ENCODE data around the gene KMT5C.

KMT5C gene

DNA sequence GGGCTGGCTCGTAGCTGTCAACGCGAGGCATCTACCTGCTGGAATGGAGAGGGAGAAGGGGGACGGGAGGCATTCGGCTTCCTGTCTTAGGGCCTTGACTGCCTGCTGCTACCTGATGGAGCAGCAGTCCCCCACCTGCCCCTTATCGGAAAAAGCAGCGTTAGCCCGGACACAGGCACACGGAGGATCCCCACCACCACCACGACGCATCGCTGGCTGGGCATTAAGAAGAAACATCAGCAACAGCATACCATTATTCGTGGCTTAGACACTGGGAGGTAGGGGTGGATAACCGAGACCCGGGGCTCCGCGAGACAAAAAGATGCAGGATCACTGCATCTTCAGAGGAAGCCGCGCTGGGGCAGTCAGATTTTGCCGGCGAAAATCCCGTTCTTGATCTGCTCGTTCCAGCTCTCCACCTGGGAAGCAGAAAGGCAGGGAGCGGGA lies 13.7 kb downstream of the KMT5C start:
- H3F3A ChIP-seq (ENCODE audit: low read depth): no peaks in the 10 kb centered on the region
- no peak overlapping the region for H3K4me3 ChIP-seq (ENCODE audit: low read length, poor library complexity, severe bottlenecking)
- H3K36me3 ChIP-seq (ENCODE audit: insufficient read depth, low read length): no peaks in the 10 kb centered on the region
- H3K27me3 ChIP-seq (ENCODE audit: insufficient read depth, low read length, poor library complexity, severe bottlenecking): no peaks in the 10 kb centered on the region
- H3K9ac ChIP-seq (ENCODE audit: low read depth, low read length, poor library complexity, severe bottlenecking): no peak overlapping the region
- H4K20me1 ChIP-seq (ENCODE audit: insufficient read depth, low read length, poor library complexity, severe bottlenecking): no peaks in the 10 kb centered on the region
- H3K9me2 ChIP-seq (replicated peaks; ENCODE audit: low read depth, low read length): no peaks in the 10 kb centered on the region
- H3K79me2 ChIP-seq (ENCODE audit: insufficient read depth, low read length): no peaks in the 10 kb centered on the region
- no peak overlapping the region for H3K4me2 ChIP-seq (ENCODE audit: low read depth, low read length, poor library complexity, severe bottlenecking)
- H3K4me1 ChIP-seq (ENCODE audit: insufficient read depth, low read length, poor library complexity, severe bottlenecking): no peaks in the 10 kb centered on the region
- no peak overlapping the region for H2AFZ ChIP-seq (ENCODE audit: low read length)
- TF ChIP-seq EZH2phosphoT487 (IDR thresholded peaks at IDR 0.05; ENCODE audit: borderline replicate concordance): no peak
- TF ChIP-seq, protein P1, sequence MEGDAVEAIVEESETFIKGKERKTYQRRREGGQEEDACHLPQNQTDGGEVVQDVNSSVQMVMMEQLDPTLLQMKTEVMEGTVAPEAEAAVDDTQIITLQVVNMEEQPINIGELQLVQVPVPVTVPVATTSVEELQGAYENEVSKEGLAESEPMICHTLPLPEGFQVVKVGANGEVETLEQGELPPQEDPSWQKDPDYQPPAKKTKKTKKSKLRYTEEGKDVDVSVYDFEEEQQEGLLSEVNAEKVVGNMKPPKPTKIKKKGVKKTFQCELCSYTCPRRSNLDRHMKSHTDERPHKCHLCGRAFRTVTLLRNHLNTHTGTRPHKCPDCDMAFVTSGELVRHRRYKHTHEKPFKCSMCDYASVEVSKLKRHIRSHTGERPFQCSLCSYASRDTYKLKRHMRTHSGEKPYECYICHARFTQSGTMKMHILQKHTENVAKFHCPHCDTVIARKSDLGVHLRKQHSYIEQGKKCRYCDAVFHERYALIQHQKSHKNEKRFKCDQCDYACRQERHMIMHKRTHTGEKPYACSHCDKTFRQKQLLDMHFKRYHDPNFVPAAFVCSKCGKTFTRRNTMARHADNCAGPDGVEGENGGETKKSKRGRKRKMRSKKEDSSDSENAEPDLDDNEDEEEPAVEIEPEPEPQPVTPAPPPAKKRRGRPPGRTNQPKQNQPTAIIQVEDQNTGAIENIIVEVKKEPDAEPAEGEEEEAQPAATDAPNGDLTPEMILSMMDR (conservative IDR thresholded peaks at IDR 0.05; ENCODE audit: low read length): no peak
- H3K9me3 ChIP-seq (ENCODE audit: insufficient read depth, low read depth, low read length): no peaks in the 10 kb centered on the region

DNA sequence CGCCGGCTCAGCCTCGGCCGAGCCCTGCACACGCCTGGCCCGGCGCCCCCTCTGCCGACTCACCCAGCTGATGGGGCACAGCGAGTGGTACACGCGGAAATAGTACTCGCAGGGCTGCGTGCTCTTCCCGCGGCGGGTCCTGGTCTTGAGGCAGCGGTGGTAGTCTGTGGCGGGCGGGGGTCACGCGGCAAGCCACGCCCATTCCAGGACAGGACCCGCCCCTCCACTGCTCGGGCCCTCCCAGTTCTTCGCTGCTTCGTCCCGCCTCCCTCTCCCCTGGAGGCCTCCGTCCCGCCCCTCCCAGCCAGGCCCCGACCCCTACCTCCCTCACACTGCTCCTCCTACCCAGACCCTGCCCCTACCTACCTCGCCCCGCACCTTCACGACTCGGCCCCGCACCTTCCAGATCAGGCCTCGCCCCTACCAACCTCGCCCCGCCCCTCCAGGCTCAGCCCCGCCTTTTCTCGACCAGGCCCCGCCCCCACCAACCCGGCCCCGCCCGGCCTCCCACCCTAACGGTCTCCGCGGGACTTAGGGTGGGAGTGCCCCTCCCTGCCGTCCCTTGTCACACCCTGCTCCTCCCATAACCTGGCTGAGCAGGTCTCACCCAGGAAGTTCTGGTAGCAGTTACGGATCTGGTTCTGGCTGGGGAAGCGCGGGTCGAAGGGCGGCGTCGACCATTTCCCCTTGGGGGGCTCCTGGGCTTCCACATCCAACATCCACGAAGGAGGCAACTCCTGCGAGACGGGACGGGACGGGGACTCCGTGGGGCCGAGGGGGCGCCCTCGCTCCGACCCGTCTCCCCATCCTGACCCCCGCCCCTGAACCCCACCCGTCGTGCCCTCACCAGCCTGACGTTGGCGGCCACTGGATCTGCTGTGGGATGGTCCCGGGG lies 14.4 kb downstream of the KMT5C start:
- Histone ChIP-seq H3K9me3 (ENCODE audit: insufficient read depth, low read depth, low read length) (no peaks in the 10 kb centered on the region), H3K27me3 (ENCODE audit: insufficient read depth, low read length, poor library complexity, severe bottlenecking) (no peaks in the 10 kb centered on the region), H3K4me3 (ENCODE audit: low read length, poor library complexity, severe bottlenecking) (no peak overlapping the region), H3F3A (ENCODE audit: low read depth) (no peaks in the 10 kb centered on the region), H3K9me2 (replicated peaks; ENCODE audit: low read depth, low read length) (no peaks in the 10 kb centered on the region), H3K79me2 (ENCODE audit: insufficient read depth, low read length) (no peaks in the 10 kb centered on the region), H3K4me2 (ENCODE audit: low read depth, low read length, poor library complexity, severe bottlenecking) (no peak overlapping the region), H2AFZ (ENCODE audit: low read length) (no peak overlapping the region), H3K9ac (ENCODE audit: low read depth, low read length, poor library complexity, severe bottlenecking) (no peak overlapping the region), H3K4me1 (ENCODE audit: insufficient read depth, low read length, poor library complexity, severe bottlenecking) (no peaks in the 10 kb centered on the region), H3K36me3 (ENCODE audit: insufficient read depth, low read length) (no peaks in the 10 kb centered on the region), H4K20me1 (ENCODE audit: insufficient read depth, low read length, poor library complexity, severe bottlenecking) (no peaks in the 10 kb centered on the region)
- TF ChIP-seq, protein P1 (conservative IDR thresholded peaks at IDR 0.05; ENCODE audit: low read length): no peak
- TF ChIP-seq EZH2phosphoT487 (IDR thresholded peaks at IDR 0.05; ENCODE audit: borderline replicate concordance): no peak

DNA sequence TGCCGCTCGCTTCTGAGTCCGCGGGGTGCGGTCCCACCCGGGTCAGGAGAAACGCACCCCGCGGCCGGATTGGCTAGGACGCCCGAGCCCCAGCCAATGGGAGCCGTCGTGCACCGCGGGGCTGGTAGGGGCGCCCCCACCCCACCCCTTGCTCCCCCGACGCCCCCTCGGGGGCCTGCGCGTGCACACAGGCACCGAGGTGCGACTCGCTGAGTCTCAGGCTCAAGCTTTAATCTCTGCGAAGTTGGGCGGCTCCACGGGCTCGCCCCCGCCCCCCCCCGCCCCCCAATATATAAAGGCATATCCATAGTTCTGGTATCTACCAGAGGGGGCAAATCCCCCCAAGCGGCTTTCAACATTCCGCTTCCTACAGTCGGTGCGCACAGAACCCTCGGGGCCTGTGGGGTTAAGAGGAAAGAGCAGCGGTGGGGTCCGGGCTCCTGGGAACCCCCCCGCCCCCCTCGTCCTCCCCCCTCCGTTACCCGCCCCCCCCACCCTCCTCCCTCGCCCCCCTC lies 15.1 kb downstream of the KMT5C start, which contains the start of gene COX6B2:
COX6B2 (minus strand) TSS at position 22 of the 515 bp plus-strand sequence. CDS start 198 bp downstream, outside the sequence.
- no peak within 1 kb of the TSS for H3K4me3 ChIP-seq (ENCODE audit: low read length, poor library complexity, severe bottlenecking)
- no peaks in the 10 kb centered on the region for H3K9me3 ChIP-seq (ENCODE audit: insufficient read depth, low read depth, low read length)
- no peaks in the 10 kb centered on the region for H3K4me1 ChIP-seq (ENCODE audit: insufficient read depth, low read length, poor library complexity, severe bottlenecking)
- H3K9me2 ChIP-seq (replicated peaks; ENCODE audit: low read depth, low read length): no peaks in the 10 kb centered on the region
- no peaks in the 10 kb centered on the region for H3F3A ChIP-seq (ENCODE audit: low read depth)
- no peak within 1 kb of the TSS for H3K9ac ChIP-seq (ENCODE audit: low read depth, low read length, poor library complexity, severe bottlenecking)
- H3K4me2 ChIP-seq (ENCODE audit: low read depth, low read length, poor library complexity, severe bottlenecking): no peak within 1 kb of the TSS
- H3K36me3 ChIP-seq (ENCODE audit: insufficient read depth, low read length): no peaks in the 10 kb centered on the region
- no peak for TF ChIP-seq EZH2phosphoT487 (IDR thresholded peaks at IDR 0.05; ENCODE audit: borderline replicate concordance)
- TF ChIP-seq, protein P1 (conservative IDR thresholded peaks at IDR 0.05; ENCODE audit: low read length): no peak
- H2AFZ ChIP-seq (ENCODE audit: low read length): no peak within 1 kb of the TSS
- no peaks in the 10 kb centered on the region for H4K20me1 ChIP-seq (ENCODE audit: insufficient read depth, low read length, poor library complexity, severe bottlenecking)
- H3K79me2 ChIP-seq (ENCODE audit: insufficient read depth, low read length): no peaks in the 10 kb centered on the region
- no peaks in the 10 kb centered on the region for H3K27me3 ChIP-seq (ENCODE audit: insufficient read depth, low read length, poor library complexity, severe bottlenecking)
